IMR-90 (cell line): ENCODE measurements around the gene SPEG. TPM values are rescaled to one million over a fixed set of nuclear protein-coding genes. Genes with fewer than 3 reads are reported as not detected.

ENCODE experiments used
- ATAC-seq: fragments of 200-7000 bp; cut with Tn5 transposase; 2 replicates; pipeline ENCODE4 v1.9.1; 2020; ENCODE audit warnings: low read depth, mild to moderate bottlenecking, moderate library complexity
- BruUV-seq: library from RNA; stranded (reverse); fragments of 400-500 nt; replicated peaks from 2 replicates; lab custom pipeline; 2021; lab: Mats Ljungman, UMichigan
- CTCF ChIA-PET: fragments of 300-600 bp; formaldehyde crosslinking; extraction: SDS; loops from one replicate; lab custom pipeline; 2021; ENCODE audit warnings: antibody characterized with exemption; lab: Yijun Ruan, JAX
- POLR2A ChIA-PET: fragments of 300-600 bp; sonication (Branson Sonifier 250); formaldehyde crosslinking; loops from one replicate; lab custom pipeline; 2022; ENCODE audit warnings: antibody characterized with exemption; ENCODE audit not compliant: unreplicated experiment; lab: Charles Lee
- DNase-seq: peaks from one replicate; pipeline ENCODE4 v3.0.0; 2013
- H2AFZ ChIP-seq: replicated peaks from 2 replicates; pipeline ENCODE3; 2013; ENCODE audit warnings: low read length, mild to moderate bottlenecking; ENCODE audit not compliant: poor library complexity
- H2AK5ac ChIP-seq: 2 replicates; pipeline ENCODE4 v1.6.1; 2013; ENCODE audit warnings: low read depth, low read length, inconsistent platforms
- H2AK9ac ChIP-seq: replicated peaks from 2 replicates; pipeline ENCODE3; 2013; ENCODE audit warnings: mild to moderate bottlenecking, low read depth, low read length, moderate library complexity; ENCODE audit not compliant: poor library complexity
- H2BK120ac ChIP-seq: 2 replicates; pipeline ENCODE4 v1.6.1; 2013; ENCODE audit warnings: low read depth, low read length, inconsistent platforms
- H2BK15ac ChIP-seq: 3 replicates; pipeline ENCODE4 v1.6.1; 2013; ENCODE audit warnings: low read depth, low read length, inconsistent platforms
- H2BK20ac ChIP-seq: 2 replicates; pipeline ENCODE4 v1.6.1; 2013; ENCODE audit warnings: low read depth, mild to moderate bottlenecking, inconsistent platforms, low read length, moderate library complexity
- H2BK5ac ChIP-seq: 2 replicates; pipeline ENCODE4 v1.6.1; 2013; ENCODE audit warnings: mild to moderate bottlenecking, low read depth, low read length, inconsistent platforms; ENCODE audit not compliant: poor library complexity, severe bottlenecking
- H3K14ac ChIP-seq: replicated peaks from 2 replicates; pipeline ENCODE4 v1.6.1; 2013; ENCODE audit warnings: low read depth, low read length, inconsistent platforms
- H3K18ac ChIP-seq: 2 replicates; pipeline ENCODE4 v1.6.1; 2013; ENCODE audit warnings: low read depth, low read length, control low read depth
- H3K23ac ChIP-seq: 2 replicates; pipeline ENCODE4 v1.6.1; 2013; ENCODE audit warnings: low read depth, low read length, inconsistent platforms
- H3K27ac ChIP-seq: 2 replicates; pipeline ENCODE4 v1.5.1; 2013; ENCODE audit warnings: mild to moderate bottlenecking, control low read depth, low read length; ENCODE audit not compliant: insufficient read depth
- H3K27me3 ChIP-seq: 2 replicates; pipeline ENCODE4 v1.6.1; 2013; ENCODE audit warnings: low read length; ENCODE audit not compliant: control insufficient read depth, insufficient read depth
- H3K36me3 ChIP-seq: 2 replicates; pipeline ENCODE4 v1.6.1; 2013; ENCODE audit warnings: low read length, mixed read lengths; ENCODE audit not compliant: control insufficient read depth, insufficient read depth
- H3K4ac ChIP-seq: 2 replicates; pipeline ENCODE4 v1.6.1; 2013; ENCODE audit warnings: low read depth, low read length, inconsistent platforms
- H3K4me1 ChIP-seq: 2 replicates; pipeline ENCODE4 v1.6.1; 2013; ENCODE audit warnings: low read length, mixed read lengths; ENCODE audit not compliant: control insufficient read depth, insufficient read depth
- H3K4me2 ChIP-seq: 2 replicates; pipeline ENCODE4 v1.6.1; 2013; ENCODE audit warnings: low read depth, mild to moderate bottlenecking, control low read depth, low read length, moderate library complexity
- H3K4me3 ChIP-seq: 2 replicates; pipeline ENCODE4 v1.5.1; 2013; ENCODE audit warnings: low read depth, mild to moderate bottlenecking, control low read depth, low read length, moderate library complexity; ENCODE audit not compliant: insufficient read depth
- H3K56ac ChIP-seq: 2 replicates; pipeline ENCODE4 v1.6.1; 2013; ENCODE audit warnings: low read length, inconsistent platforms; ENCODE audit not compliant: insufficient read depth; ENCODE audit errors: extremely low read depth
- H3K79me1 ChIP-seq, 2 experiments: 2 replicates each; pipeline ENCODE4 v1.6.1; 2013; ENCODE audit warnings: low read length in 2 of 2, inconsistent platforms in 1 of 2, low read depth in 1 of 2
- H3K9ac ChIP-seq: 2 replicates; pipeline ENCODE4 v1.6.1; 2013; ENCODE audit warnings: low read depth, low read length, control low read depth
- H3K9me1 ChIP-seq: 2 replicates; pipeline ENCODE4 v1.6.1; 2013; ENCODE audit warnings: low read length, inconsistent platforms; ENCODE audit not compliant: insufficient read depth
- H3K9me3 ChIP-seq: 2 replicates; pipeline ENCODE4 v1.6.1; 2013; ENCODE audit warnings: low read length; ENCODE audit not compliant: control insufficient read depth, insufficient read depth
- H4K20me1 ChIP-seq: 2 replicates; pipeline ENCODE4 v1.6.1; 2013; ENCODE audit warnings: low read length, inconsistent platforms; ENCODE audit not compliant: insufficient read depth
- H4K5ac ChIP-seq: 2 replicates; pipeline ENCODE4 v1.6.1; 2013; ENCODE audit warnings: mild to moderate bottlenecking, low read depth, low read length, control low read depth
- H4K8ac ChIP-seq, 2 experiments: 2 replicates each; pipeline ENCODE4 v1.6.1; 2013; ENCODE audit warnings: low read depth in 2 of 2, low read length in 2 of 2, control low read depth in 1 of 2, inconsistent platforms in 1 of 2
- H4K91ac ChIP-seq: 2 replicates; pipeline ENCODE4 v1.6.1; 2013; ENCODE audit warnings: low read depth, low read length, inconsistent platforms; ENCODE audit not compliant: insufficient read depth
- BHLHE40 ChIP-seq: fragments of 150-350 bp; IDR thresholded peaks from 2 replicates; pipeline ENCODE4 v1.6.1; 2016; ENCODE audit warnings: mild to moderate bottlenecking, low read depth, low read length
- RCOR1 ChIP-seq: IDR thresholded peaks from 2 replicates; pipeline ENCODE4 v1.6.1; 2012; ENCODE audit warnings: mild to moderate bottlenecking, low read length, improper control_type of control experiment; ENCODE audit not compliant: insufficient replicate concordance
- SMC3 ChIP-seq: fragments of 150-350 bp; IDR thresholded peaks from 2 replicates; pipeline ENCODE4 v1.6.1; 2016; ENCODE audit warnings: low read depth, mild to moderate bottlenecking, antibody characterized with exemption, low read length, moderate library complexity
- WGBS, 2 experiments: methylation state at CpG; one replicate each; pipeline versions ENCODE4 v1.1.5 to v1.1.7; 2013; ENCODE audit warnings: missing lambda C conversion rate in 2 of 2; ENCODE audit not compliant: insufficient read length in 1 of 2; ENCODE audit errors: extremely low coverage in 2 of 2; 5-methylcytosine and 5-hydroxymethylcytosine counted together
- dilution Hi-C: fragments of 300-500 bp; cut with HindIII; formaldehyde crosslinking; loops from one replicate; pipeline ENCODE4 v1.14.3; 2018; ENCODE audit warnings: low sequenced_read_pairs; ENCODE audit not compliant: unreplicated experiment
- in situ Hi-C: fragments of 300-500 bp; cut with MboI; formaldehyde crosslinking; loops from 3 replicates; pipeline ENCODE4 v1.14.3; 2019; ENCODE audit warnings: low sequenced_read_pairs, inconsistent platforms, mixed read lengths
- intact Hi-C: fragments of 100-400 bp; cut with micrococcal nuclease; formaldehyde crosslinking; loops from 2 replicates; pipeline ENCODE4 v1.10.0; 2022
- polyA plus RNA-seq, 3 experiments: library from polyadenylated mRNA; depleted of rRNA; stranded (reverse); fragments of >200 nt; gene quantifications; 2 replicates each; pipeline ENCODE4 v1.2.3, GENCODE V29; 2012; ENCODE audit warnings: low replicate concordance in 1 of 3
- total RNA-seq: library from RNA; depleted of rRNA; stranded (reverse); fragments of >200 nt; gene quantifications from 2 replicates; pipeline ENCODE4 v1.2.3, GENCODE V29; 2012
- TF ChIP-seq, protein P1 (sequence below): fragments of 150-350 bp; IDR thresholded peaks from 2 replicates; pipeline ENCODE4 v1.6.1; 2017; ENCODE audit warnings: mild to moderate bottlenecking, antibody characterized with exemption, low read length, low read depth

The SPEG gene
- total and polyA plus RNA-seq, 2 of the 4 experiments (the other 2 are of a cell fraction): 6.8 to 81.6 TPM

DNA sequence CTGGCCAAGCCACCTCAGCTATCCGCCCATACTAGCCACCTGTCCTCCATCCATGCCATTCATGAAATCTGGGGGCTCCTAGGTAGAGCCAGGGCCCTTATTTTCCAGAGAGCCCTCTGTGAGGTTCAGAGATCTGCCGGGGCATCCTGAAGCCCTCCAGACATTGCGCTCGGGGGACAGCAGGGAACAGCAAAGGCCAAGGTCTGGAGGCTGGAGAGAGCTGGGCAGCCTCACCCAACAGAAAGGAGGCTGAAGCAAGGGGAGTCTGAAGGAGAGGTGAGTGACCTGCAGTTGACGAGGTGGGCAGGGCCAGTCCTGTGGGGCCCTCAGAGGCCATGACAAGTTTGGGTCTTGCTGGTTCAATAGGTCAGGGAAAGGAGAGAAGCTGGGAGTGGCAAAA is 25.0 kb upstream of the SPEG start:
- no peak overlapping the region for H3K27ac ChIP-seq
- peaks cover 24% of the 10 kb centered on the region for H3K9me1 ChIP-seq
- no peak overlapping the region for H3K9ac ChIP-seq
- H3K27me3 ChIP-seq: peaks cover 3% of the 10 kb centered on the region; the same call in 1 of the 2 replicates
- dilution Hi-C loops: no loop called here
- peak overlapping the region; percentile 98; the same call in 1 of the 2 replicates for H2BK120ac ChIP-seq
- H4K20me1 ChIP-seq: no peaks in the 10 kb centered on the region
- no CpG with 5 or more reads among the region's 5 CpGs for WGBS, 2 experiments
- peak overlapping the region; percentile 96 for H2AK5ac ChIP-seq
- no peak overlapping the region for H3K4me2 ChIP-seq
- BruUV-seq: no TSS peak
- peak overlapping the region; percentile 15 for H2AK9ac ChIP-seq
- H2BK5ac ChIP-seq: no peak overlapping the region
- H3K4ac ChIP-seq: peak overlapping the region; percentile 56
- intact Hi-C loops: no loop called here
- POLR2A ChIA-PET: no interaction called here
- H3K18ac ChIP-seq: no peak overlapping the region
- H3K9me3 ChIP-seq: no peaks in the 10 kb centered on the region; the same call in 1 of the 2 replicates
- in situ Hi-C loops: loop anchor here (5.0 kb wide), 1 partner anchor 53 kb away; no protein-coding TSS in a partner anchor
- peak overlapping the region; percentile 83; the same call in 1 of the 3 replicates for H2BK15ac ChIP-seq
- no peak overlapping the region for H4K5ac ChIP-seq
- peaks cover 21% of the 10 kb centered on the region for H3K4me1 ChIP-seq
- H4K91ac ChIP-seq: peak overlapping the region; percentile 82; the same call in 1 of the 2 replicates
- peak overlapping the region; percentile 90 for H2BK20ac ChIP-seq
- peak overlapping the region; percentile 83; the same call in 1 of the 2 replicates for H3K14ac ChIP-seq
- no peaks in the 10 kb centered on the region for H3K36me3 ChIP-seq
- DNase-seq (no peak), ATAC-seq (no peak)
- no peaks in the 10 kb centered on the region for H3K79me1 ChIP-seq
- no peak overlapping the region for H3K4me3 ChIP-seq
- H4K8ac ChIP-seq: no peak overlapping the region
- no peak for TF ChIP-seq BHLHE40
- no peak for TF ChIP-seq SMC3
- no peak for TF ChIP-seq RCOR1
- TF ChIP-seq, protein P1, sequence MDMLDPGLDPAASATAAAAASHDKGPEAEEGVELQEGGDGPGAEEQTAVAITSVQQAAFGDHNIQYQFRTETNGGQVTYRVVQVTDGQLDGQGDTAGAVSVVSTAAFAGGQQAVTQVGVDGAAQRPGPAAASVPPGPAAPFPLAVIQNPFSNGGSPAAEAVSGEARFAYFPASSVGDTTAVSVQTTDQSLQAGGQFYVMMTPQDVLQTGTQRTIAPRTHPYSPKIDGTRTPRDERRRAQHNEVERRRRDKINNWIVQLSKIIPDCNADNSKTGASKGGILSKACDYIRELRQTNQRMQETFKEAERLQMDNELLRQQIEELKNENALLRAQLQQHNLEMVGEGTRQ: no peak
- H3K56ac ChIP-seq: no peak overlapping the region
- CTCF ChIA-PET: no interaction called here
- no peak overlapping the region for H3K23ac ChIP-seq
- peak overlapping the region; percentile 32 for H2AFZ ChIP-seq
